CD4-positive, alpha-beta T cell treated with Interleukin-6 for 4 hours (primary cell): ENCODE results near the gene SLC22A7.

ENCODE experiments used
- DNase-seq: peaks from one replicate; pipeline ENCODE4 v3.0.0-alpha.2; 2020; ENCODE audit warnings: mixed read lengths

The SLC22A7 gene

DNA sequence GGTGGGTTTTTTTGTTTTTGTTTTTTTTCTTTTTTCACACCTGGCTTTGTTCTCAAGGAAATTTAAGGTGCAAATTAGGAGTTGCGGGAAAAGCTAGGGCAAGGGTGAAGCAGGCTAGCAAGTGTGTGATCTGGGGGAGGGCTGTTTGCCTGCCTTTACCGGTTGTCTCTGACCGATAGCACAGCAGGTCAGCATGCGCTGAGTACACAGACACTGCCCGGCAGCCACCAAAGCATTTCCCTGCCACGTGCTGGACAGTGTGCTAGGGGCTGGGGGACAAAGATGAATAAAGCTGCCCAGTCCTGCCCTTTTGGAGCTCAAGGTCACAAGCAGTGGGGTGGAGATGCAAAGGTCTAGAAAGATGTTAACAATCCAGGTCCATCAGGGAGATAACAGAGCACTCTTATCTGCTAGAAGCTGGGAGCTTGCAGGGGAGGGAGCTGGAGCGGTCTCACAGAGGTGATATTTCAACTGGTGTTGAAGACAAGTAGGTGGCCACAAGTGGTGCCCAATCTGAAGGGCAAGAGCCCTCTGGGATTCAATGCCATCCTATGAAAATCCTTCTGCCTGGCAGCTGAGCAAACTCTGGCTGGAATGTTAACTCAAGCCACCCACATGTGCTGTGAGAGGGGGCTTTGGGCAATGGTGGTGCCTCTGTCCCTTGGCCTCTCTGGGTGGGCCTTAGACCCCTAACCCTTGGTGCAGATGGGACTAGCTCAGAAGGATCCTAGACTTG is 30.3 kb upstream of the SLC22A7 start:
- DNase-seq, result no peak

DNA sequence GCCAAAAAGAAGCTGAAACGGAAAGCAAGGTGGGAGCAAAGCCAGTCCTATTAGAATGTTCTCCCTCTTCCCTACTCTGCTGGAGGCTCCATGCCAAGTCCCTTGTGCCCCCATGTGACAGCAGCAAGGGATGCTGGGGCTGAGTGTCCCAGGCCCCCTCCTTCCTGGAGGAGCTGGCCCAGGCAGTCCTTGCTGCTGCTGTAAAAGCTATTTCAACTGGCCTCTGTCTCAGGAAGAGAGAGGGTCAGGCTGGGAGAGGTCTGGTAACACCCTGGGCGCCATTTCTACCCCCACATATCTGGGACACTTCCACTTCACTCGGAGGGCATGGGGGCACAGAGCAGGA is 29.7 kb upstream of the SLC22A7 start:
- no peak for DNase-seq

DNA sequence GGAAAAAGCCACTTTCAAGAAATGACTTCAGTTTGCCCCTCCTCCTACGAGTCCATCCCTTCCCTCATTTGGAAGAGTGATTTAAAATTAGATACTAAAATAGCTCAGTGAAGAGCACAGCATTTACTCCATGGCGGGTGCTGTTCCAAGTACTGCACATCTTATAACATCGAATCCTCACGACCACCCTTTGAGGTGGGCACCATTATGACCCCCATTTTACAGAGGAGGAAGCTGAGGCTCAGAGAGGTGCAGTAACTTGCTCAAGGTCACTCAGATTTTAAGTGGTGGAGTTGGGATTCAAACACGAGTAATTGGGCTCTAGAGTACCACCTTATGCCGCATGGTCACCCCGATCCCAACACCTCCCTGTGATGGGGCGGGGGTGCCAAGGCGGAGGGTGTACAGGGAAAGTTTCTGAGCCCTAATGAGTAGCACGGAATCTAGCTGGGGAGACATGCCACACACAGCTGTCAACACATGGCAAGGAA is 29.2 kb upstream of the SLC22A7 start:
- DNase-seq, result no peak

DNA sequence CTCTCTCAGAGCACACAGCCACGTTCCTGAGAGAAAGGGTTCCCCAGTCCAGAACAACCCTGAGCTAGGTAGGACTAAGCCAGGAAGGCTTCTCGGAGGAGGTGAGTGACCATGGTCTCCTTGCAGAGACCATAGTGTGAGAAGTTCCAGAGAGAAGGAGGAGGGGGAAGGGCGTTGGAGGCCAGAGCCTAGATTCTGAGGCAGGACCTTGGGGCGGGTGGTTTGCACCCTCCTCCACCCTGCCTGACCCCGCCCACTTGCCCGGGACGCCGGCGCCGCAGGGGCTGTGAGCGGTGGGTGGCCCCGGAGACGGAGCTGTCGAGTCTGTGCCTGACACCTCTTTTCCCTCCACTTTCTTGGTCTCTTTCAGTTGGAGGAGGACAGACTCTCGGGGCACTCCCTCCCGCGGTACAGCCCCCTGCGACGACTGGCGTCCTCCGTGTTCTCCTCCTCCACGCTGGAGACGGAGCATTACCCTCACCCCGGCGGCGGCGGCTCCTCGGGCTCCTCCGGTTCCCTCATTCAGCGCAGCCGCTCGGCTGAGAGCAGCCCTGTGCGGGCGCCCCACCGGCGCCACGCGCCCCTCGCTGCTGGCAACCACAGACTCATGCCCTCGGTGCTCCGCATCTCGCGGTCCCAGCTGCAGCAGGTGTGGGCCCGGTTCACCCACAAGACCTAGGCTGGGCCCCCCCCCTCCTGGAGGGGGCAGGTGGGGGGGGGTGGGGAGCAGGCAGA is 28.6 kb upstream of the SLC22A7 start:
- DNase-seq, result peak; percentile 64

DNA sequence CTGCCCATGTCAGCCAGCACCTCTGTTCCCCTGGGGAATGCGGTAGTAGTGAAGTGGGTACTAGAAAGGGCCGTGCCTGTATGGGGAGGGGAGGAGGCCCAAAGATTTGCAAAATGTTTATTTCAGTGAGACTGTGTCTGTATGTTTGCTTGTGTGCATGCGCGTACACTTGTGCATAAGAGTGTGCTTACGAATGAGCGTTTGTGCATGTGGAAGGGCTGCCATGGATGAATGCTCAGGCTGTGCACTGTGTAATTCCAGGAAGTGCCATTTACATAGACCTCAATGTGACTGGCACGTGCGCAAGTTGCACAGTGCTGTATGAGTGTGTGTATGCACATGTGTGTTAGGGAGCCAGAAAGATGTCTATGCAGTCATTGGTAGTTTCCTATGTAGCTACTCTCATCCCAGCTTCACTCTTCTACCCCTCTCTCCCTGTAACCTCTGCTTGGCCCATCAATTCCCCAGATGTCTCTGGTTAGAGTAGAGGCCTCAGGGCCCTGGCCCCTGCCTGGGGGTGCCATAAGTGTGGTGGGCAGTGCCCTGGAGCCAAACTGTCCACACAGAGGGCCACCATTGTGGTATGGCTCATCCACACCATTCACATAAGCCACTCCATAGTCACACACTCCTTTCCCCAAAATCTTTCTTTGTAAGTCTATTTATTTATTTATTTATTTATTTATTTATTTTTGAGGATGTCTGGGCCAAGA is 26.8 kb upstream of the SLC22A7 start:
- no peak for DNase-seq

DNA sequence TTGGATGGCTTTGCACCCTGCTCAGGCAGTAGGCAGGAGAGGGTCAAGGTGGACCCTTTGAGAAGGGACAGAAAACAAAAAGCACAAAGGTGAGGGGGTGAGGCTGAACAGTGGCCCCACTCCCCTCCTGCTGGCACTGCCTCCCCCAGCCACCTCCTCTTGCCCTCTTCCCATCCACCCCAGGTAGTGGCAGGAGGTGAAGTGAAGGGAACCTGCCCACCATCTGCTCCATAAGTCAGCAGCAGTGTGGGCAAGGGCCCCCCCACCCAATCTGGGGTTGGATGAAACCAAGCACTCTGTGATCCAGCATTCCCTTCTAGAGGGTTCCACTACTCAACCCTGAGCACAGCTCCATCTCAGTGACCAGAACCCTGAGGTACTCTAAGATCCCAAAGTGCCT is 26.1 kb upstream of the SLC22A7 start:
- no peak for DNase-seq

DNA sequence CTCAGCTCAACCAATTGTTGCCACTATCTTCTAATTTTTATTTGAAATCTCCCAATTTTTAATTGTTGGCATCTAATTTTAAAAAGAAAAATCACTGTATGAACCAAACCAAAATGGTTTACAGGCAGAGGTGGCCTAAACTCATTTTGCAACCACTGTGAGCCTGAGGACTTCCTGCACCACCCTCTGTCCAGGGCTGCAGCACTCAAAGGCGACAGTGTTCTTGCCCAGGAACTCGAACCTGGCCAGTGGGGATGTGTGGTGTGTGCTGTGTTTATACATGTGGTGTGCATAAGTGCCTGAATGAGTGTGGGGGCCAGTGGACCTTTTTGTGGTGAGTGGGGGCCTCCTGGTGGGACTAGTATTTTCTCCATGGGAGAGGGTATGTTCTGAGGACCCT is 24.4 kb upstream of the SLC22A7 start:
- DNase-seq, result no peak

DNA sequence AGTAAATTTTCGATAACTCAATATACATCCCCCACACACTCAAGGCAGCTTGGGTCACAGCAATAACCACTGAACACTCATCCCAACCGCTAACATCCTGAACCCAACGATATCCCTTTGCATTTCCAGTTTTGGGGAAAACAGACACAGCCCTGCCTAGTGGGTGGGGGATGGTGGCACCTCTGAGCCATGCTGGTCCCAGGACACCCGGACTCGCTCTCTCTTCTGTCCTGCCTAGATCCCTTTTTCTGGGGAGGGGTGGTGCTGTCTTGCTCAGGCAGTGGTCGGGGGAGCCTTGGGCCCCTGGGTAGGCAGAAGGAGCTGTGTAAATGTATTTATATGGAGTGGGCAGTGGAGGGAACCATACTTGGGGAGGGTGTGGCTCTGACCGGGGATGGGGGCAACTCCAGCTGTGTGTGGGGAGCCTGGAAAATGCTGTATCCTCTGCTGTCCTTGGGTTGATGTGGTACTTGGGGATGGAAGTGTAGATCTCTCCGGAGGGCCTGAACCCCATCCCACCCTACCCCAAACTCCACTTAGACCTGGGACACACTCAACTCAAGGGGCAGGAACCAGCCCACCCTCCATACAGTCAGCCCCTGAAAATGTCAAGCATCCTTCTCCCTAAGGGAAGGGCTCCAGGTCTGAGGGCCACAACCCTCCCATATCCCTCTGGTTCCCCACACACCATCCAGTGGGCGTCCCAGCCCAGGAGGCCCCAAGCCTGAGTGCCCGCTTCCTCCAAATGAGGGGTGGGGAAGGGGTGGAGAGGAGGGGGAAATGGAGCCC is 23.7 kb upstream of the SLC22A7 start:
- DNase-seq, result no peak

DNA sequence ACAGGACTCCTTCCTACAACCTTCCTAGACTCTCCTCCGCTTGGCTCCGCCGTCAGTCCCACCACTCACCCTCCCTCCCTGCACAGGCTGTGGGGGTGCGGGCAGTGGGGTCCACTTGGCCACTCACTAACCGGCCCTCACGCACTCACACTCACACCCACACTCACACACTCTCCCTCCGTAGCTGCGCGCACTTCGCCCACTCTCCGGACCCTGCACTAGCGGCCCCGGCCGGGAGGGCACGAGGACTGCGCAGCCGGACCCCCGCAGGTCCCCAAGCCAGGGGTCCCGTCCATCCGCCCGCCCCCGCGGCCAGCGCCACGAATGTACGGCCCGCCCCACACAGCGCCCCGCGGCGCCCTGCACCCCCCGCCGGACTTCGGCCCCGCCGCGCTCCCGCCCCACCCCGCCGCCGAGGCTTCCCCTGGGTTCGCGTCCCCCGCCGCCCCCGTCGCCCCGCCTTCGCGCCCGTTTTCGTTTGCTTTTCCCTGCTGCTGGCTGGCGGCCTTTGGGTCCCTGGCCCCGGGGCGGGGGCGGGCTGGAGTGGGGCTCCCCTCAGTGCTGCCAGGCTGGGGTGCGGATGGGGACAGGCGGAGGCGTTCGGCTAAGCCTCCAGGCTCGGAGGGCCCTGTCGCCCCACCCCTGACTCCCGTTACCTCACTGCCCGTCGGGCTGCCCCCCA is 23.0 kb upstream of the SLC22A7 start:
- peak; percentile 44 for DNase-seq

DNA sequence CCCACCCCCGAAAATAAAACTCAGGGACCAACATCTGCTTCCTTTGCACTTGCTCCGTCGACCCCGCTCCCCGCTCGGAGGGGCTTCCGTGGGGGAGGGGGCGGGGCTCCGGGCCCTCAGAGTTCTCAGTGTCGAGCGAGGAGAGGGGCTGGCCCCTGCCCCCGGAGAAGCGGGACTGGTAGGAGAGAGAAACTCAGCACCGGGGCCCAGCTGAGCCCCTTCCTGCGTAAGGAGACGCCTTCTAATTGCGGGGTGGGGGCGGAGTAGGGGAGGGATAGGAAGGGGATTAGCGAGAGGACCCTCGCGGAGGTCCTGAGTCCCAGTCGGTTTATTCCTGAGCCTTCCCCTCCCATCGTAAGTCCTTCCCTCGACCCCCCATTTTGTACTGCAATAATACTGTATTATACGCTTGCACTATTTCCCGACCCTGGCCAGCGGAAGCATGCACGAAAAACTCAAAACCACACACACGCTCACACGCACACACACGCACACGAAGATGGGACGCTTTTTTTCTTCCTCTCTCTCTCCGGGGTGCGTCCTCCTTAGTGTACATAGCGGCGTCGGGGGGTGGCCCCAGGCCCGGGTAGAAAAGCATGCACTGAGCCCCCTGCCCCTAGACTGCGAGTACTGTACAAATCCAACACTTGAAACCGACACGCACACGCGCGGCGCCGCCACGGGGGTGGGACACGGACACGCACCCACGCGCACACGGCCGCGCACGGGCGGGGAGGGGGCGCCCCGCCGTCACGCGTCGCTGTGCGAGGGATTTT is 22.1 kb upstream of the SLC22A7 start:
- DNase-seq, result peak; percentile 60

DNA sequence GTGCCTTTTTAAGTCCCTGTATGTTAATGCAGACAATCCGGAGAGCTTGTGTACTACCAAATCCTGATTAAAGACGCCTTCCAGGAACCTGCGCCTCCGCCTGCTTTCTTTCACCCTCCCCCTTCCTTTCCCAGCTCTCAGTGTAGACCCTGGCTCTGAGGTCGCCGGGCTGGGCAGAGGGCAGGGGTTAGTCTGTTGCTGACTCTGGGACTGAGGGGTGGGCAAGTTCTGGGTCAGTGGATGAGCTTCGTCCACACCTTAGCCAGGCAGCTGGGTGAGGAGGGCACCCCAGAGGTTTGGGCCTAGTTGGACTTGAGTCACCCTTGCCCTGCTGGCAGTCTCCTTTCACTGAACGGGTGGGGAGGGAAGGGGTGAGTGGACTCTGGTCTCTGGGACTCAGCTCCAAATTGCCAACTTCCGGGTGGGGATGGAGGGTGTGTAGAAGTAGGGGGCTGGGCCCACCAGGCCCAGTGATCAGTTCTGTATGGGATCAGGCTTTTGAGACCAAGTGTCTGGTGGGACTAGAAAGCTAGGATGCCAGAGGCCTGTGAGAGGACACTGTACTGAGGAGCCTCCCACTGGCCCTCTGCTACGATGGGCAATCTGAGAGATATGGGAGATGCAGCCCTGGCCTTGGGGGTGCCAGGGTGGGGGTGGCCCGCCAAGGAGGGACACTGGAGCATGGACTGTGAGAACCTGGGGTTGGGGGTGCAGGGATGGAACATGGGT is 21.3 kb upstream of the SLC22A7 start:
- DNase-seq, result no peak

DNA sequence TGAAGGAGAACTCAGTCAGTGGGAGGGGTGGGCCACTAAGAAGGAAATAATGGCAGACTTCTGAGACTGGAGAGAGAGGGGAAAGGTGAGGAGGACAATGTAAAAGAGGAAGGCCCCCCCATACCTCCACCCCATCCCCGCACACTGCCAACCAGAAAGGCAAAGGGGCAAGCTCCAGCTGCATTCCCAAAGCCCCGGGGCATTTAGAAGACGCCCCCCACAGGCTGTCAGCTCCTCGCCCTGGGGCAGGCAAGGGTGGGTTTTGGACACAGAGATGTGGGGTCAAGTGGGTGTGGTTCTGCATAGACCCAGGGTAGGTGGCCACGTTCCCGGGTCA is 20.8 kb upstream of the SLC22A7 start:
- no peak for DNase-seq

DNA sequence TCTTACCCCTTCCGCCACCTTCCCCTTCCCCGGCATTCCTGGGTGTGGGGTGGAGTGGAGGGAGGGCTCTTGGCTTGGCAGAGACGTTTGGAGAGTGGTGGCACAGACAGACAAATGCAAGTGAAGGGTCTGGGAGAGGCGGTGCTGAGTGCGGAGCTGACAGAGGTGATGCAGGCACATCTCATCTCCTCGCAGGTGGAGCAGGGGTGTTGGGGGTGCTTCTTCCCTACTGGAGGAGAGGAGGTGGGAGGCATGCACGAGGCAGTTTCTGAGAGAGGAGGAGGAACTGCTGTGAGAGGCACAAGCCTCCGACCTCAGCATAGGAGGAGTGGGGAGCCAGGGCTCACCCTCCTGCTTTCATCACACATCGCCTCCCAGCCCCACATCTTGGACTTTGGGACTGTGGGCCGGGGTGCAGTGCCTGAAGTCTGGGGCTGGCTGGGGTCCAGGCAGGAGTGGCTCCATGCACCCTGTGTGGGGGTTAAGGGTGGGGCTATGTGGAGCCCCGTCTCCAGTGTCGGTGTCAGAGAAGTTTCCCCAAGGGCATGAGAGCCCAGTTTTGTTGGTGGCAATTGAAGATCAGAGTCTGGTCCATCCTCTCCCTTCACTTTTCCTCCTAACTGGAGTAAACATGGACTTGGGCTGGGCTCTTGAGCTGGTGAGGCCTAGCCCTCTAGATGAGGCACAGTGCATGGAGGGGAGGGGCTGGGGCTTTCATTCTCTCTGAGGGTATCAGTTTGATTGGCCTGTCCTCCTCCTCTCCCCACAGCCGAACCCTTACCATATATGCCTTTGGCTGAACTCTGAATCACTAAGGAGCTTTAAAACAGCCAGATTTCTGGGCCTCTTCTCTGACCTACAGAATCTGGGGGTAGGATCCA is 20.2 kb upstream of the SLC22A7 start:
- DNase-seq, result no peak

DNA sequence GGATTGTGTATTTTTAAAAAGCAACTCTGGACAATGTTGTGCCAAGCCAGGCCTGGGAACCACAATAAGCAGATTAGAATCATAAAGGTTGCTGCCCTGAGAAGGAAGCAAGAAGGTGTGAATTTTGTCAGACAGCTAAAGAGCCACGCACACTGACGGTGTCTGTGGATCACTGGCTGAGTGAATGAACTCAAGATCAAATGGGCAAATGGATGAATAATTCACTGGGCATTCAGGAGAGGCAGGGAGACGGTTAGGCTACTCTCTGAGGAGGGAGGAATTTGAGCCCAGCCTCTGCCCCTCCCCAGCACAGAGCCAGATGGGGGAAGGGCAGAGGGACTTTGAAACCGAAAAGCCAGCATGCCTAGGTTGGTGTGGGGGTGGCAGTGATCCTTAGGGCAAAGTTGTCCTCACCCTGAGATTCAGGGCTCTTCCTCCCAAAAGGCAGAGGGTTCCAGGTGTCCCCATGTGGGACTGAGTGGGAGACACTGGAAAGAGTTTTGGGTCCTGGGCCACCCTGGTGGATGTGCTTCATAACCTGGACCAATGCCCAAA is 19.5 kb upstream of the SLC22A7 start:
- DNase-seq, result no peak

DNA sequence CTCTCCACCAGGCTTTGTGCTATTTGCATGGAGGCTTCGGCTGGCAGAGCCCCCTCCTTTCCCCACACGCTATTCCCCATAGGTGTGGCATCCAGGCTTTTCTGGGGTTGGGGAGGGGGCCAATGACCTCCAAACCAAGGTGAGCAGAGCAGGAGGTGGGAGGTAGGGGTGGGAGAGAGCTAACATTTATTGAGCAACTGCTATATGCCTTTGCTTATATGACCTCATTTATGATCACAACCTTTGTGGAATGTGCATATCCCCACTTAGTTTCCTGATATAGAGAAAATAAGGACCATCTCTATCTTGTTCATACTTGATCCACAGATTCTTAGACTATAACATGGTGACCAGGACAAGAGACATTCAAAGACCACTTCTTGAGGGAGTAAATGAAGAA is 17.8 kb upstream of the SLC22A7 start:
- DNase-seq, result no peak

DNA sequence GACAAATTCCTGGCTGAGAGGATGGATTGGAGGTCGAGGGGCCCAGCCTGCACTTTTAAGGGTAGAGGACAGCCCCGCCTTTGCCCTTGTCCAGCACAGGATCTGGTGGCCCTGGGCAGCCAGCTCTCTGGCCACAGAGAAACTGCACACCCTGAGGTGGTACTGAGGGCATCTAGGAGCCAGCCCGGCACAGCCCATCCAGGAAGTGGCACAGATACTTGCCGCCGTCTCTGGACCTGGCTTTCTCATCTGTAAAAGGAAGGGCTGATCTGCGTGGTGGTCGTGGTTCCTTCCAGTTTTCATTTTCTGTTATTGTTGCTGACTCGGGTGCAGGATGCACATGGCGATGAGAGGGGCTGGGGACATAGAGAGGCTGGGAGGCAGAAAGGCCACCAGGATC is 16.0 kb upstream of the SLC22A7 start:
- DNase-seq, result no peak

DNA sequence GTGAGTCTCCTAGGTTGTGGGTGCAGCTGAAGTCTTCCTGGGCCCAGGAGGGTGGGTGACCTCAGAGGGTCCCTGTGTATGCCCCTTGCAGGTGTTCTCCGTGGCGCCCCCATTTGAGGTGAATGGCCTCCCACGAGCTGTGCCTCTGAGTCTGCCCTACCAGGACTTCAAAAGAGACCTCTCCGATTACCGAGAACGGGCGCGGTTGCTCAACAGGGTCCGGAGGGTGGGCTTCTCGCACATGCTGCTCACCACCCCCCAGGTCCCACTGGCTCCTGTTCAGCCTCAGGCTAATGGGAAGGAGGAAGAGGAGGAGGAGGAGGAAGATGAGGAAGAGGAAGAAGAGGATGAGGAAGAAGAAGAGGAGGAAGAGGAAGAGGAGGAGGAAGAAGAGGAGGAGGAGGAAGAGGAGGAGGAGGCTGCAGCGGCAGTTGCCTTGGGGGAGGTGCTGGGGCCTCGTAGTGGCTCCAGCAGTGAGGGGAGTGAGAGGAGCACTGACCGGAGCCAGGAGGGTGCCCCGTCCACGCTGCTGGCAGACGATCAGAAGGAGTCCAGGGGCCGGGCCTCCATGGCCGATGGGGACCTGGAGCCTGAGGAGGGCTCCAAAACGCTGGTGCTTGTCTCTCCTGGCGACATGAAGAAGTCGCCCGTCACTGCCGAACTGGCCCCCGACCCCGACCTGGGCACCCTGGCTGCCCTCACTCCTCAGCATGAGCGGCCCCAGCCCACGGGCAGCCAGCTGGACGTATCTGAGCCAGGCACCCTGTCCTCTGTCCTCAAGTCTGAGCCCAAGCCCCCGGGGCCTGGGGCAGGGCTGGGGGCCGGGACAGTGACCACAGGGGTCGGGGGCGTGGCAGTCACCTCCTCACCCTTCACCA is 15.2 kb upstream of the SLC22A7 start:
- DNase-seq, result no peak

DNA sequence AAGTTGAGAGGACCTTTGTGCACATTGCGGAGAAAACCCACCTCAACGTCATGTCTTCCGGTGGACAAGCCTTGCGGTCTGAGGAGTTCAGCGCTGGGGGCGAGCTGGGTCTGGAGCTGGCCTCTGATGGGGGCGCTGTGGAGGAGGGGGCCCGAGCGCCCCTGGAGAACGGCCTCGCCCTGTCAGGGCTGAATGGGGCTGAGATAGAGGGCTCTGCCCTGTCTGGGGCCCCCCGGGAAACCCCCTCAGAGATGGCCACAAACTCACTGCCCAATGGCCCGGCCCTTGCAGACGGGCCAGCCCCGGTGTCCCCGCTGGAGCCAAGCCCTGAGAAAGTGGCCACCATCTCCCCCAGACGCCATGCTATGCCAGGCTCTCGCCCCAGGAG is 14.6 kb upstream of the SLC22A7 start:
- no peak for DNase-seq

DNA sequence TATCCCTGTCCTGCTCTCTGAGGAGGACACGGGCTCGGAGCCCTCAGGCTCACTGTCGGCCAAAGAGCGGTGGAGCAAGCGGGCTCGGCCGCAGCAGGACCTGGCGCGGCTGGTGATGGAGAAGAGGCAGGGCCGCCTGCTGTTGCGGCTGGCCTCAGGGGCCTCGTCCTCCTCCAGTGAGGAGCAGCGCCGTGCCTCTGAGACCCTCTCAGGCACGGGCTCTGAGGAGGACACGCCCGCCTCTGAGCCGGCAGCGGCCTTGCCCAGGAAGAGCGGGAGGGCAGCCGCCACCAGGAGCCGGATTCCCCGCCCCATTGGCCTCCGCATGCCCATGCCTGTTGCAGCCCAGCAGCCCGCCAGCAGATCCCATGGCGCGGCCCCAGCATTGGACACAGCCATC is 14.2 kb upstream of the SLC22A7 start:
- DNase-seq, result no peak
